GM18526 (cell line): Measurements from ENCODE around the gene KBTBD12.

Experiments used
- POLR2A ChIP-seq: IDR thresholded peaks from 3 replicates; pipeline ENCODE4 v1.6.1; 2011; ENCODE audit not compliant: insufficient read length; ENCODE audit errors: extremely low read depth

KBTBD12 gene

GRCh38 chr3:127964053-127964452 is 49.0 kb downstream of the KBTBD12 start:
- TF ChIP-seq POLR2A, result no peak

GRCh38 chr3:127964816-127965215 is 49.8 kb downstream of the KBTBD12 start:
- no peak for TF ChIP-seq POLR2A

- no peak for TF ChIP-seq POLR2A
Observed at GRCh38 chr3:127967316-127967715, 52.3 kb downstream of the KBTBD12 start.

GRCh38 chr3:127970966-127971592 is 56.0 kb downstream of the KBTBD12 start:
- no peak for TF ChIP-seq POLR2A

- no peak for TF ChIP-seq POLR2A
Observed at GRCh38 chr3:127974226-127974625, 59.2 kb downstream of the KBTBD12 start.

GRCh38 chr3:127975153-127976029 is 60.4 kb downstream of the KBTBD12 start:
- TF ChIP-seq POLR2A, result no peak

GRCh38 chr3:127978636-127979035 is 63.6 kb downstream of the KBTBD12 start:
- TF ChIP-seq POLR2A, result no peak

GRCh38 chr3:127979473-127979872 is 64.4 kb downstream of the KBTBD12 start:
- TF ChIP-seq POLR2A, result no peak

- TF ChIP-seq POLR2A, result no peak
Observed at GRCh38 chr3:127981097-127981496, 66.1 kb downstream of the KBTBD12 start.

- TF ChIP-seq POLR2A, result no peak
Observed at GRCh38 chr3:127982155-127982554, 67.1 kb downstream of the KBTBD12 start.

GRCh38 chr3:127984241-127984975 is 69.4 kb downstream of the KBTBD12 start:
- TF ChIP-seq POLR2A, result no peak

GRCh38 chr3:127985216-127985615 is 70.2 kb downstream of the KBTBD12 start:
- TF ChIP-seq POLR2A, result no peak

- no peak for TF ChIP-seq POLR2A
Observed at GRCh38 chr3:127985655-127986225, 70.7 kb downstream of the KBTBD12 start.

- TF ChIP-seq POLR2A, result no peak
Observed at GRCh38 chr3:127986803-127987202, 71.8 kb downstream of the KBTBD12 start.

GRCh38 chr3:127987309-127987995 is 72.4 kb downstream of the KBTBD12 start:
- no peak for TF ChIP-seq POLR2A
